Left lung (tissue), 10 donors: ENCODE data around the gene OR10G3. TPM values are rescaled to one million over a fixed set of nuclear protein-coding genes. Genes with fewer than 3 reads are reported as not detected.

Source experiments
- ATAC-seq: fragments of 200-7000 bp; cut with Tn5 transposase; one replicate; pipeline ENCODE4 v1.9.1; 2020; ENCODE audit warnings: moderate library complexity
- DNase-seq, 4 donors: peaks; one replicate each; pipeline ENCODE4 v3.0.0-alpha.2; 2013 to 2020
- H3K27ac ChIP-seq, 2 donors: fragments of 200-600 bp; sonication (generic) in 1 of 2; one replicate each; pipeline versions ENCODE4 v1.5.0 to v1.8.0; 2020 to 2021
- H3K27me3 ChIP-seq, 2 donors: fragments of 200-600 bp; sonication (generic) in 1 of 2; one replicate each; pipeline versions ENCODE4 v1.5.0 to v1.8.0; 2020 to 2021
- H3K36me3 ChIP-seq, 2 donors: fragments of 200-600 bp; sonication (generic) in 1 of 2; one replicate each; pipeline versions ENCODE4 v1.5.0 to v1.8.0; 2020 to 2021
- H3K4me1 ChIP-seq, 2 donors: fragments of 200-600 bp; one replicate each; pipeline ENCODE4 v1.8.0; 2021
- H3K4me3 ChIP-seq, 2 donors: fragments of 200-600 bp; sonication (generic) in 1 of 2; one replicate each; pipeline versions ENCODE4 v1.5.0 to v1.8.0; 2020 to 2021; ENCODE audit warnings: mild to moderate bottlenecking in 1 of 2
- H3K9me3 ChIP-seq, 2 donors: fragments of 200-600 bp; sonication (generic) in 1 of 2; one replicate each; pipeline versions ENCODE4 v1.5.0 to v1.8.0; 2020 to 2021
- CTCF ChIP-seq, 2 donors: fragments of 200-600 bp; sonication (generic) in 1 of 2; IDR thresholded peaks; one replicate each; pipeline versions ENCODE4 v1.5.0 to v1.8.0; 2021; ENCODE audit warnings: antibody characterized with exemption in 2 of 2
- intact Hi-C, 2 donors: fragments of 100-400 bp; cut with DNase I; formaldehyde crosslinking; loops; one replicate each; pipeline versions ENCODE4 v1.11.2 to v1.14.2; 2022
- polyA plus RNA-seq, 6 donors: library from polyadenylated mRNA; unstranded; fragments of 120-200 nt; gene quantifications; one replicate each; pipeline ENCODE4 v1.2.1, GENCODE V29; 2013; ENCODE audit not compliant: insufficient read length in 6 of 6
- total RNA-seq, 2 donors: library from RNA; stranded (reverse); fragmentation: NEBNext Ultra II Directional; extraction: Animal tissue kit (Norgen Biotek cat#: 25700); gene quantifications; one replicate each; pipeline ENCODE4 v1.2.1, GENCODE V29; 2021
- donor health status: DM: no; HTN: yes; CAD: no.
- donor health status: DM: no; HTN: no; CAD: no.

OR10G3 gene
- total and polyA plus RNA-seq, 8 donors = 0.06 to 0.08 (median 0.07) TPM; not detected in 5

GRCh38 chr14:21518725-21519124, 61.2 kb downstream of the OR10G3 start:
- H3K27me3 ChIP-seq = no peaks in the 10 kb centered on the region
- H3K27ac ChIP-seq = no peak overlapping the region
- TF ChIP-seq CTCF (IDR thresholded peaks at IDR 0.05) = no peak
- ATAC-seq = no peak
- no peak for DNase-seq
- H3K9me3 ChIP-seq = no peaks in the 10 kb centered on the region
- H3K36me3 ChIP-seq = no peaks in the 10 kb centered on the region
- intact Hi-C loops = no loop called here
- H3K4me1 ChIP-seq = no peaks in the 10 kb centered on the region
- no peak overlapping the region for H3K4me3 ChIP-seq

Other genes starting within 250 kb of the OR10G3 start
- gene SUPT16H, start 196.1 kb downstream of the OR10G3 start, total RNA-seq = 10 to 100 TPM; 46.7 to 61.1 TPM
- 100 to 1,000 TPM; 114 to 140 (median 128) TPM for gene SUPT16H, start 196.1 kb downstream of the OR10G3 start, polyA plus RNA-seq
- gene CHD8, start 124.0 kb downstream of the OR10G3 start, total RNA-seq = 10 to 100 TPM; 69.2 to 73.5 TPM
- gene CHD8, start 124.0 kb downstream of the OR10G3 start, polyA plus RNA-seq = 10 to 100 TPM; 75.0 to 83.0 (median 78.6) TPM
- 10 to 100 TPM; 26.8 to 30.2 TPM for gene RAB2B, start 103.1 kb downstream of the OR10G3 start, total RNA-seq
- gene RAB2B, start 103.1 kb downstream of the OR10G3 start, polyA plus RNA-seq = 10 to 100 TPM; 45.5 to 58.1 (median 50.2) TPM
- 10 to 100 TPM; 62.9 to 67.9 TPM for gene TOX4, start 102.9 kb downstream of the OR10G3 start, total RNA-seq
- gene TOX4, start 102.9 kb downstream of the OR10G3 start, polyA plus RNA-seq = 10 to 100 TPM; 56.3 to 69.1 (median 58.3) TPM
- gene METTL3, start 68.7 kb downstream of the OR10G3 start, total RNA-seq = 10 to 100 TPM; 36.8 to 50.4 TPM
- 100 to 1,000 TPM in 1 of 6 donors, 10 to 100 TPM in 5; 85.9 to 109 (median 97.0) TPM for gene METTL3, start 68.7 kb downstream of the OR10G3 start, polyA plus RNA-seq
- 10 to 100 TPM in 1 of 2 donors, 1 to 10 TPM in 1; 7.6 to 12.4 TPM for gene SALL2, start 53.7 kb downstream of the OR10G3 start, total RNA-seq
- 10 to 100 TPM; 32.3 to 44.9 (median 39.5) TPM for gene SALL2, start 53.7 kb downstream of the OR10G3 start, polyA plus RNA-seq
- not detected for gene OR10G2, start 54.9 kb upstream of the OR10G3 start, total RNA-seq
- not detected for gene OR10G2, start 54.9 kb upstream of the OR10G3 start, polyA plus RNA-seq
- gene OR4E2, start 73.8 kb upstream of the OR10G3 start, total RNA-seq = not detected
- under 1 TPM in 2 of 6 donors, not detected in 4; 0.07 to 0.08 TPM for gene OR4E2, start 73.8 kb upstream of the OR10G3 start, polyA plus RNA-seq
- not detected for gene OR4E1, start 93.7 kb upstream of the OR10G3 start, total RNA-seq
- gene OR4E1, start 93.7 kb upstream of the OR10G3 start, polyA plus RNA-seq = under 1 TPM in 5 of 6 donors, not detected in 1; 0.05 to 0.08 (median 0.06) TPM